H1 (cell line): ENCODE results near the gene THPO. TPM values are rescaled to one million over a fixed set of nuclear protein-coding genes. Genes with fewer than 3 reads are reported as not detected.

Source experiments
- CTCF ChIA-PET: fragments of 300-600 bp; sonication (Branson Sonifier 250); formaldehyde crosslinking; loops from one replicate; lab custom pipeline; 2021; ENCODE audit not compliant: partially characterized antibody; lab: Charles Lee
- POLR2A ChIA-PET: fragments of 300-600 bp; sonication (Branson Sonifier 250); formaldehyde crosslinking; loops from one replicate; lab custom pipeline; 2021; ENCODE audit warnings: inconsistent platforms; ENCODE audit not compliant: partially characterized antibody; lab: Charles Lee
- DNase-seq, 2 experiments: peaks; one replicate each; pipeline versions ENCODE4 v3.0.0 to v3.0.0-alpha.2; 2010 to 2022; ENCODE audit warnings: low spot score in 2 of 2, low read depth in 1 of 2, mixed read lengths in 1 of 2
- FAIRE-seq: peaks from 2 replicates; lab custom pipeline; 2011; peaks lifted over from hg19 to GRCh38; lab: Jason Lieb, UNC
- H2AFZ ChIP-seq: 2 replicates; pipeline ENCODE4 v1.8.1; 2012; ENCODE audit warnings: low read length, inconsistent platforms
- H2AK5ac ChIP-seq: 2 replicates; pipeline ENCODE4 v1.6.1; 2013; ENCODE audit warnings: low read depth, low read length
- H2BK120ac ChIP-seq: replicated peaks from 2 replicates; pipeline ENCODE3; 2013; ENCODE audit warnings: low read depth, low read length, inconsistent platforms
- H2BK12ac ChIP-seq: 2 replicates; pipeline ENCODE4 v1.6.1; 2013; ENCODE audit warnings: low read depth, low read length
- H2BK15ac ChIP-seq: 2 replicates; pipeline ENCODE4 v1.6.1; 2013; ENCODE audit warnings: low read length
- H2BK20ac ChIP-seq: 2 replicates; pipeline ENCODE4 v1.6.1; 2013; ENCODE audit warnings: low read length
- H2BK5ac ChIP-seq: 2 replicates; pipeline ENCODE4 v1.6.1; 2013; ENCODE audit warnings: low read depth, low read length
- H3K14ac ChIP-seq: 2 replicates; pipeline ENCODE4 v1.6.1; 2013; ENCODE audit warnings: inconsistent platforms; ENCODE audit not compliant: insufficient read length
- H3K18ac ChIP-seq: 2 replicates; pipeline ENCODE4 v1.6.1; 2013; ENCODE audit warnings: low read length; ENCODE audit errors: extremely low read depth
- H3K23ac ChIP-seq: 2 replicates; pipeline ENCODE4 v1.6.1; 2013; ENCODE audit warnings: inconsistent platforms; ENCODE audit not compliant: insufficient read length
- H3K23me2 ChIP-seq: 2 replicates; pipeline ENCODE4 v1.6.1; 2013; ENCODE audit warnings: low read depth, low read length
- H3K27ac ChIP-seq: 2 replicates; pipeline ENCODE4 v1.6.1; 2011; ENCODE audit warnings: low read depth, low read length, inconsistent platforms
- H3K27me3 ChIP-seq, 4 experiments: replicated peaks in 1 of 4; 1 replicate in 1 of 4; 2 replicates in 3 of 4; pipeline versions ENCODE4 v1.6.1 to v1.8.1; 2011 to 2013; ENCODE audit warnings: low read length in 3 of 4, mild to moderate bottlenecking in 3 of 4, inconsistent platforms in 2 of 4, mixed read lengths in 2 of 4, moderate library complexity in 1 of 4; ENCODE audit not compliant: control insufficient read depth in 3 of 4, insufficient read depth in 3 of 4; ENCODE audit errors: extremely low read depth in 1 of 4
- H3K36me3 ChIP-seq, 4 experiments: 2 replicates each; pipeline versions ENCODE4 v1.6.1 to v1.8.1; 2011 to 2013; ENCODE audit warnings: mild to moderate bottlenecking in 4 of 4, low read length in 3 of 4, moderate library complexity in 2 of 4, control low read depth in 1 of 4, inconsistent platforms in 1 of 4; ENCODE audit not compliant: insufficient read depth in 4 of 4, control insufficient read depth in 2 of 4
- H3K4ac ChIP-seq: replicated peaks from 2 replicates; pipeline ENCODE3; 2013; ENCODE audit warnings: low read length, low read depth, mixed read lengths, inconsistent platforms; ENCODE audit not compliant: insufficient read length
- H3K4me1 ChIP-seq, 4 experiments: replicated peaks in 1 of 4; 1 replicate in 1 of 4; 2 replicates in 3 of 4; pipeline versions ENCODE4 v1.6.1 to v1.8.1; 2011 to 2013; ENCODE audit warnings: low read length in 3 of 4, inconsistent platforms in 2 of 4, mixed read lengths in 1 of 4; ENCODE audit not compliant: insufficient read depth in 4 of 4, control insufficient read depth in 3 of 4
- H3K4me2 ChIP-seq, 2 experiments: 2 replicates each; pipeline versions ENCODE4 v1.6.1 to v1.8.1; 2011 to 2013; ENCODE audit warnings: low read depth in 2 of 2, low read length in 2 of 2, control low read depth in 1 of 2, inconsistent platforms in 1 of 2, mild to moderate bottlenecking in 1 of 2; ENCODE audit not compliant: insufficient read depth in 1 of 2
- H3K4me3 ChIP-seq, 4 experiments: fragments of 200-600, 300-600 bp in 1 of 4; sonication (generic), shearing (Covaris generic), sonication (Bioruptor Twin) in 1 of 4; 2 replicates each; pipeline versions ENCODE4 v1.5.1 to v1.8.1; 2011 to 2016; ENCODE audit warnings: low read length in 4 of 4, low read depth in 3 of 4, control low read depth in 2 of 4, inconsistent platforms in 2 of 4, mild to moderate bottlenecking in 2 of 4, mixed read lengths in 1 of 4, moderate library complexity in 1 of 4; ENCODE audit not compliant: insufficient read depth in 2 of 4; ENCODE audit errors: extremely low read depth in 1 of 4
- H3K56ac ChIP-seq: replicated peaks from 2 replicates; pipeline ENCODE3; 2013; ENCODE audit warnings: low read depth, mild to moderate bottlenecking, mixed read lengths, low read length, inconsistent platforms; ENCODE audit not compliant: insufficient read length
- H3K79me1 ChIP-seq: 2 replicates; pipeline ENCODE4 v1.6.1; 2013; ENCODE audit warnings: low read depth, low read length, control low read depth
- H3K79me2 ChIP-seq, 2 experiments: 2 replicates each; pipeline versions ENCODE4 v1.6.1 to v1.8.1; 2012 to 2013; ENCODE audit warnings: low read length in 2 of 2, mild to moderate bottlenecking in 2 of 2, inconsistent platforms in 1 of 2; ENCODE audit not compliant: insufficient read depth in 2 of 2, control insufficient read depth in 1 of 2
- H3K9ac ChIP-seq, 4 experiments: replicated peaks in 1 of 4; 1 replicate in 1 of 4; 2 replicates in 3 of 4; pipeline versions ENCODE4 v1.6.1 to v1.8.1; 2011 to 2013; ENCODE audit warnings: low read depth in 3 of 4, low read length in 3 of 4, control low read depth in 2 of 4, mild to moderate bottlenecking in 2 of 4, moderate library complexity in 2 of 4, inconsistent platforms in 1 of 4; ENCODE audit errors: extremely low read depth in 1 of 4
- H3K9me3 ChIP-seq, 2 experiments: 2 replicates each; pipeline versions ENCODE4 v1.6.1 to v1.8.1; 2012 to 2013; ENCODE audit warnings: mild to moderate bottlenecking in 2 of 2, moderate library complexity in 2 of 2, control low read depth in 1 of 2, inconsistent platforms in 1 of 2, low read depth in 1 of 2, low read length in 1 of 2, mixed read lengths in 1 of 2; ENCODE audit not compliant: insufficient read depth in 2 of 2
- H4K20me1 ChIP-seq, 2 experiments: replicated peaks in 1 of 2; 2 replicates each; pipeline versions ENCODE3 to v1.8.1; 2011 to 2013; ENCODE audit warnings: inconsistent platforms in 2 of 2, low read length in 2 of 2, mild to moderate bottlenecking in 1 of 2; ENCODE audit not compliant: insufficient read depth in 2 of 2, control insufficient read depth in 1 of 2
- H4K5ac ChIP-seq: 2 replicates; pipeline ENCODE4 v1.6.1; 2013; ENCODE audit warnings: low read length, low read depth, mixed read lengths, inconsistent platforms; ENCODE audit not compliant: insufficient read length
- H4K8ac ChIP-seq: 2 replicates; pipeline ENCODE4 v1.8.0; 2013; ENCODE audit warnings: mild to moderate bottlenecking, moderate library complexity, low read length, inconsistent platforms; ENCODE audit not compliant: insufficient read depth; ENCODE audit errors: extremely low read depth
- H4K91ac ChIP-seq: replicated peaks from 2 replicates; pipeline ENCODE3; 2013; ENCODE audit warnings: low read length, mixed read lengths, inconsistent platforms; ENCODE audit not compliant: insufficient read length
- CEBPB ChIP-seq: IDR thresholded peaks from 2 replicates; pipeline ENCODE4 v1.6.1; 2012; ENCODE audit warnings: low read depth, low read length
- CTBP2 ChIP-seq: IDR thresholded peaks from 2 replicates; pipeline ENCODE4 v1.7.0; 2011; ENCODE audit warnings: borderline replicate concordance, mild to moderate bottlenecking, moderate library complexity, mixed read lengths, low read length; ENCODE audit not compliant: insufficient read depth, insufficient read length
- JUN ChIP-seq: IDR thresholded peaks from 2 replicates; pipeline ENCODE4 v1.6.1; 2011; ENCODE audit warnings: low read depth, mild to moderate bottlenecking, improper control_type of control experiment, low read length
- MAFK ChIP-seq: IDR thresholded peaks from 2 replicates; pipeline ENCODE4 v1.6.1; 2012; ENCODE audit warnings: low read depth, mild to moderate bottlenecking, improper control_type of control experiment, low read length
- POLR2AphosphoS5 ChIP-seq: IDR thresholded peaks from 2 replicates; pipeline ENCODE4 v1.6.1; 2011; ENCODE audit warnings: low read depth, low read length
- RFX5 ChIP-seq: IDR thresholded peaks from 2 replicates; pipeline ENCODE4 v1.6.1; 2011; ENCODE audit warnings: low read depth, low read length, improper control_type of control experiment, borderline replicate concordance
- RNF2 ChIP-seq: fragments of 200-900, 300-1000 bp; sonication (generic); IDR thresholded peaks from 2 replicates; pipeline ENCODE4 v1.7.1; 2016; ENCODE audit warnings: borderline replicate concordance, low read depth, mild to moderate bottlenecking, antibody characterized with exemption, low read length; ENCODE audit not compliant: poor library complexity, severe bottlenecking; ENCODE audit errors: missing control alignments
- SIRT6 ChIP-seq: IDR thresholded peaks from one replicate; pipeline ENCODE4 v1.7.1; 2012; ENCODE audit warnings: low read length, inconsistent platforms
- SP2 ChIP-seq: IDR thresholded peaks from 2 replicates; pipeline ENCODE4 v1.6.1; 2012; ENCODE audit warnings: mild to moderate bottlenecking, low read length, inconsistent platforms
- WGBS, 2 experiments: shearing (Covaris generic) in 1 of 2; methylation state at CpG; one replicate each; pipeline versions ENCODE4 v1.1.6 to v1.1.7; 2013 to 2015; ENCODE audit warnings: low lambda C conversion rate in 2 of 2, mixed read lengths in 2 of 2, inconsistent platforms in 1 of 2, low coverage in 1 of 2, missing lambda C conversion rate in 1 of 2; ENCODE audit not compliant: insufficient replicate concordance in 2 of 2, insufficient coverage in 1 of 2, insufficient read length in 1 of 2; ENCODE audit errors: extremely low coverage in 1 of 2, missing lambda C conversion rate in 1 of 2; 5-methylcytosine and 5-hydroxymethylcytosine counted together
- polyA plus RNA-seq, 7 experiments: library from polyadenylated mRNA; depleted of rRNA in 3 of 7; stranded (reverse) in 5 of 7; unstranded in 2 of 7; fragments of >200 nt in 5 of 7; fragments of 200-250 nt in 2 of 7; gene quantifications; 1 replicate in 5 of 7; 2 replicates in 1 of 7; 4 replicates in 1 of 7; pipeline versions ENCODE4 v1.2.1 to v1.2.3, GENCODE V29; 2011 to 2013; ENCODE audit warnings: missing spikeins in 2 of 7, mixed read lengths in 2 of 7
- total RNA-seq: library from RNA; stranded (reverse); fragmentation: NEBNext Ultra II Directional; extraction: Animal tissue kit (Norgen Biotek cat#: 25700); gene quantifications from 2 replicates; pipeline ENCODE4 v1.2.1, GENCODE V29; 2021
- TF ChIP-seq, protein P1 (sequence below): IDR thresholded peaks from 2 replicates; pipeline ENCODE4 v1.6.1; 2012; ENCODE audit warnings: inconsistent platforms

The THPO gene
- total and polyA plus RNA-seq, 2 of the 8 experiments (the other 6 are each of a cell fraction or from before 2014, with no cell fraction given) = 0.82 to 1.2 TPM

DNA sequence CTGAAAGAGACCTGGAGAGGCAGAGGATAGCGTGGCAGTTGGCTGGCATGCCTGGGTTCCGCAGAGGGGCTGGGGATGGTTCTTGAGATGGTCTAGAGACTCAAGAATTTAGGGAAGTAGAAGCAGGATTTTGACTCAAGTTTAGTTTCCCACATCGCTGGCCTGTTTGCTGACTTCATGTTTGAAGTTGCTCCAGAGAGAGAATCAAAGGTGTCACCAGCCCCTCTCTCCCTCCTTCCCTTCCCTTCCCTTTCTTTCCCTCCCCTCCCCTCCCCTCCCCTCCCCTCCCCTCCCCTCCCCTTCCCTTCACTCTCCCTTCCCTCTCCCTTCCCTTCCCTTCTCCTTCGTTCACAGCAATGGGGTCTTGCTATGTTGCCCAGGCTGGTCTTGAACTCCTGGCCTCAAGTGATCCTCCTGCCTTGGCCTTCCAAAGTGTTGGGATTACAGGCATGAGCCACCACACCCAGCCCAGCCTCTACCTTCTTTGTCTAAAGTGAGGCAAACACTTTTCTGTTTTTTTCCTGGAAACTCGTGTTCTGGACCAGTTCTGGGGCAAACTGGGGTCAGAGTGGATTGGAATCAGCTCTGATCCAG is 12.0 kb upstream of the THPO start:
- no peaks in the 10 kb centered on the region for H3K79me1 ChIP-seq
- 71% methylated on average over 5 of the region's 5 CpGs; no CpG with 5 or more reads in 1 of the 2 experiments for WGBS, 2 experiments
- H2BK120ac ChIP-seq = no peak overlapping the region
- H3K4ac ChIP-seq = no peak overlapping the region
- ChIA-PET CTCF (interaction anchor here (0.8 to 4.2 kb wide), 15 partner anchors 9 to 152 kb away, joined by 3 to 34 read pairs (median 4); no protein-coding TSS in a partner anchor), POLR2A (interaction anchor here (0.8 to 1.7 kb wide), 3 partner anchors 9 to 31 kb away, joined by 3 to 5 read pairs (median 4); no protein-coding TSS in a partner anchor)
- no peaks in the 10 kb centered on the region for H3K9me3 ChIP-seq
- H3K23me2 ChIP-seq = no peaks in the 10 kb centered on the region
- no peak overlapping the region for H2BK12ac ChIP-seq
- no peak overlapping the region for H3K4me3 ChIP-seq
- FAIRE-seq = no peak
- H4K91ac ChIP-seq = no peak overlapping the region
- H2AK5ac ChIP-seq = no peak overlapping the region
- no peak overlapping the region for H2AFZ ChIP-seq
- H4K20me1 ChIP-seq = no peaks in the 10 kb centered on the region
- no peak overlapping the region for H4K5ac ChIP-seq
- H3K56ac ChIP-seq = no peak overlapping the region
- H2BK15ac ChIP-seq = no peak overlapping the region
- H3K27ac ChIP-seq = no peak overlapping the region
- no peaks in the 10 kb centered on the region for H3K79me2 ChIP-seq
- no peak overlapping the region for H3K14ac ChIP-seq
- no peak for TF ChIP-seq MAFK
- no peak for TF ChIP-seq CTBP2
- no peak for TF ChIP-seq POLR2AphosphoS5
- no peak for TF ChIP-seq SP2
- no peak for TF ChIP-seq JUN
- no peak for TF ChIP-seq RNF2
- TF ChIP-seq SIRT6 = no peak
- no peak for TF ChIP-seq CEBPB
- TF ChIP-seq, protein P1, sequence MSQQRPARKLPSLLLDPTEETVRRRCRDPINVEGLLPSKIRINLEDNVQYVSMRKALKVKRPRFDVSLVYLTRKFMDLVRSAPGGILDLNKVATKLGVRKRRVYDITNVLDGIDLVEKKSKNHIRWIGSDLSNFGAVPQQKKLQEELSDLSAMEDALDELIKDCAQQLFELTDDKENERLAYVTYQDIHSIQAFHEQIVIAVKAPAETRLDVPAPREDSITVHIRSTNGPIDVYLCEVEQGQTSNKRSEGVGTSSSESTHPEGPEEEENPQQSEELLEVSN = no peak
- no peak for TF ChIP-seq RFX5
- H3K23ac ChIP-seq = no peak overlapping the region
- no peak overlapping the region for H3K9ac ChIP-seq
- H2BK5ac ChIP-seq = no peak overlapping the region
- H2BK20ac ChIP-seq = no peak overlapping the region
- no peaks in the 10 kb centered on the region for H3K36me3 ChIP-seq
- no peak overlapping the region for H3K4me2 ChIP-seq
- no peaks in the 10 kb centered on the region; a peak in 3 of 7 replicates for H3K27me3 ChIP-seq
- H3K4me1 ChIP-seq = peaks cover 0 to 3% (median 0%) of the 10 kb centered on the region in 4 experiments; a peak in 2 of 7 replicates
- DNase-seq = no peak
- no peak overlapping the region for H4K8ac ChIP-seq
- H3K18ac ChIP-seq = no peak overlapping the region
